KMS-11 (cell line): ENCODE data around the gene ARPC4.

ENCODE experiments used
- H2AFZ ChIP-seq: fragments of 200-600 bp; sonication (generic); 2 replicates; pipeline ENCODE4 v1.6.1; 2016; ENCODE audit warnings: antibody characterized with exemption, mixed run types, low read depth
- H3K27ac ChIP-seq: fragments of 200-600 bp; sonication (generic); 2 replicates; pipeline ENCODE4 v1.6.1; 2016; ENCODE audit warnings: mild to moderate bottlenecking, mixed run types
- H3K27me3 ChIP-seq: fragments of 200-600 bp; sonication (generic); 2 replicates; pipeline ENCODE4 v1.6.1; 2017; ENCODE audit warnings: mild to moderate bottlenecking, low read depth, mixed run types, moderate library complexity; ENCODE audit not compliant: insufficient read depth
- H3K36me3 ChIP-seq: fragments of 200-600 bp; sonication (generic); 2 replicates; pipeline ENCODE4 v1.6.1; 2017; ENCODE audit warnings: mild to moderate bottlenecking, mixed run types; ENCODE audit not compliant: insufficient read depth
- H3K4me1 ChIP-seq: fragments of 200-600 bp; sonication (generic); 2 replicates; pipeline ENCODE4 v1.6.1; 2016; ENCODE audit warnings: mild to moderate bottlenecking, low read depth, mixed run types; ENCODE audit not compliant: poor library complexity, severe bottlenecking
- H3K4me2 ChIP-seq: fragments of 200-600 bp; sonication (generic); 2 replicates; pipeline ENCODE4 v1.7.0; 2016; ENCODE audit warnings: mild to moderate bottlenecking, mixed run types
- H3K4me3 ChIP-seq: fragments of 200-600 bp; sonication (generic); IDR thresholded peaks from 2 replicates; pipeline ENCODE4 v1.6.1; 2017; ENCODE audit warnings: low read depth, low read length, mixed read lengths; ENCODE audit not compliant: insufficient read depth
- H3K79me2 ChIP-seq: fragments of 200-600 bp; sonication (generic); 2 replicates; pipeline ENCODE4 v1.6.1; 2016; ENCODE audit warnings: low read depth, mixed run types; ENCODE audit not compliant: insufficient read depth
- H3K9ac ChIP-seq: fragments of 200-600 bp; sonication (generic); 2 replicates; pipeline ENCODE4 v1.6.1; 2016; ENCODE audit warnings: mild to moderate bottlenecking, mixed run types
- H4K20me1 ChIP-seq: fragments of 200-600 bp; sonication (generic); 2 replicates; pipeline ENCODE4 v1.6.1; 2016; ENCODE audit warnings: mild to moderate bottlenecking, mixed run types; ENCODE audit not compliant: insufficient read depth
- TF ChIP-seq, protein P1 (sequence below): fragments of 200-600 bp; sonication (generic); conservative IDR thresholded peaks from 2 replicates; pipeline ENCODE4 v1.6.1; 2017; ENCODE audit warnings: low read depth, mild to moderate bottlenecking, antibody characterized with exemption, low read length, moderate library complexity, mixed read lengths

The ARPC4 gene

GRCh38 chr3:9855594-9855993 is 62.7 kb downstream of the ARPC4 start:
- Histone ChIP-seq H4K20me1 (no peaks in the 10 kb centered on the region), H3K27ac (no peak overlapping the region), H3K4me2 (no peak overlapping the region), H3K79me2 (no peaks in the 10 kb centered on the region), H2AFZ (no peak overlapping the region), H3K4me3 (no peak overlapping the region), H3K9ac (no peak overlapping the region), H3K27me3 (no peaks in the 10 kb centered on the region), H3K4me1 (no peaks in the 10 kb centered on the region), H3K36me3 (no peaks in the 10 kb centered on the region)
- TF ChIP-seq, protein P1, sequence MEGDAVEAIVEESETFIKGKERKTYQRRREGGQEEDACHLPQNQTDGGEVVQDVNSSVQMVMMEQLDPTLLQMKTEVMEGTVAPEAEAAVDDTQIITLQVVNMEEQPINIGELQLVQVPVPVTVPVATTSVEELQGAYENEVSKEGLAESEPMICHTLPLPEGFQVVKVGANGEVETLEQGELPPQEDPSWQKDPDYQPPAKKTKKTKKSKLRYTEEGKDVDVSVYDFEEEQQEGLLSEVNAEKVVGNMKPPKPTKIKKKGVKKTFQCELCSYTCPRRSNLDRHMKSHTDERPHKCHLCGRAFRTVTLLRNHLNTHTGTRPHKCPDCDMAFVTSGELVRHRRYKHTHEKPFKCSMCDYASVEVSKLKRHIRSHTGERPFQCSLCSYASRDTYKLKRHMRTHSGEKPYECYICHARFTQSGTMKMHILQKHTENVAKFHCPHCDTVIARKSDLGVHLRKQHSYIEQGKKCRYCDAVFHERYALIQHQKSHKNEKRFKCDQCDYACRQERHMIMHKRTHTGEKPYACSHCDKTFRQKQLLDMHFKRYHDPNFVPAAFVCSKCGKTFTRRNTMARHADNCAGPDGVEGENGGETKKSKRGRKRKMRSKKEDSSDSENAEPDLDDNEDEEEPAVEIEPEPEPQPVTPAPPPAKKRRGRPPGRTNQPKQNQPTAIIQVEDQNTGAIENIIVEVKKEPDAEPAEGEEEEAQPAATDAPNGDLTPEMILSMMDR, result no peak
